Pulmonary artery endothelial cell (primary cell): ENCODE measurements around the gene CTIF. TPM values are rescaled to one million over a fixed set of nuclear protein-coding genes. Genes with fewer than 3 reads are reported as not detected.

ENCODE experiments used
- DNase-seq: peaks from one replicate; pipeline ENCODE4 v3.0.0-alpha.2; 2011; ENCODE audit warnings: low read depth, low spot score
- total RNA-seq: library from RNA; depleted of rRNA; stranded (reverse); fragments of >200 nt; gene quantifications from 2 replicates; pipeline ENCODE4 v1.2.3, GENCODE V29; 2014

CTIF gene
- total RNA-seq, 1 donor from 2014 or later = 15.2 TPM

GRCh38 chr18:48771641-48772375 is 233.0 kb downstream of the CTIF start:
- no peak for DNase-seq

- DNase-seq = no peak
Measured at GRCh38 chr18:48772457-48772856, 233.6 kb downstream of the CTIF start.

- no peak for DNase-seq
Measured at GRCh38 chr18:48773821-48774220, 235.0 kb downstream of the CTIF start.

- DNase-seq = no peak
Measured at GRCh38 chr18:48774941-48775340, 236.1 kb downstream of the CTIF start.

- DNase-seq = no peak
Measured at GRCh38 chr18:48775372-48776155, 236.7 kb downstream of the CTIF start.

- DNase-seq = no peak
Measured at GRCh38 chr18:48776156-48776555, 237.3 kb downstream of the CTIF start.

GRCh38 chr18:48776641-48777025 is 237.8 kb downstream of the CTIF start:
- DNase-seq = no peak

GRCh38 chr18:48777026-48777743 is 238.4 kb downstream of the CTIF start:
- no peak for DNase-seq

GRCh38 chr18:48777744-48778116 is 238.9 kb downstream of the CTIF start:
- no peak for DNase-seq

- no peak for DNase-seq
Measured at GRCh38 chr18:48778344-48779011, 239.6 kb downstream of the CTIF start.

- DNase-seq = no peak
Measured at GRCh38 chr18:48779462-48779861, 240.6 kb downstream of the CTIF start.

- DNase-seq = no peak
Measured at GRCh38 chr18:48780201-48780912, 241.5 kb downstream of the CTIF start.

- no peak for DNase-seq
Measured at GRCh38 chr18:48780913-48781162, 242.0 kb downstream of the CTIF start.

- peak; percentile 74 for DNase-seq
Measured at GRCh38 chr18:48781163-48781987, 242.5 kb downstream of the CTIF start.

- DNase-seq = no peak
Measured at GRCh38 chr18:48781988-48782363, 243.1 kb downstream of the CTIF start.

GRCh38 chr18:48782381-48782861 is 243.6 kb downstream of the CTIF start:
- no peak for DNase-seq

GRCh38 chr18:48783616-48784520 is 245.0 kb downstream of the CTIF start:
- DNase-seq = no peak

GRCh38 chr18:48784656-48785055 is 245.8 kb downstream of the CTIF start:
- no peak for DNase-seq

GRCh38 chr18:48785091-48785614 is 246.3 kb downstream of the CTIF start:
- DNase-seq = no peak
